Epithelial cell of esophagus (primary cell): ENCODE results near the gene HRCT1.
"Not testable (repeated sequence)": the region's sequence is repeated elsewhere in the genome, so short reads cannot be mapped to it uniquely, and the experiment has no call there.

Experiments used
- DNase-seq: peaks from one replicate; pipeline ENCODE4 v3.0.0; 2010; ENCODE audit warnings: low read depth
- H3K4me3 ChIP-seq: 2 replicates; pipeline ENCODE4 v1.5.1; 2011; ENCODE audit warnings: mild to moderate bottlenecking, low read length, control low read depth
- TF ChIP-seq, protein P1 (sequence below): IDR thresholded peaks from 2 replicates; pipeline ENCODE4 v1.5.1; 2011; ENCODE audit warnings: low read depth, mild to moderate bottlenecking, low read length, control low read depth, inconsistent platforms; ENCODE audit not compliant: insufficient read depth; ENCODE audit errors: missing control alignments

The HRCT1 gene

DNA sequence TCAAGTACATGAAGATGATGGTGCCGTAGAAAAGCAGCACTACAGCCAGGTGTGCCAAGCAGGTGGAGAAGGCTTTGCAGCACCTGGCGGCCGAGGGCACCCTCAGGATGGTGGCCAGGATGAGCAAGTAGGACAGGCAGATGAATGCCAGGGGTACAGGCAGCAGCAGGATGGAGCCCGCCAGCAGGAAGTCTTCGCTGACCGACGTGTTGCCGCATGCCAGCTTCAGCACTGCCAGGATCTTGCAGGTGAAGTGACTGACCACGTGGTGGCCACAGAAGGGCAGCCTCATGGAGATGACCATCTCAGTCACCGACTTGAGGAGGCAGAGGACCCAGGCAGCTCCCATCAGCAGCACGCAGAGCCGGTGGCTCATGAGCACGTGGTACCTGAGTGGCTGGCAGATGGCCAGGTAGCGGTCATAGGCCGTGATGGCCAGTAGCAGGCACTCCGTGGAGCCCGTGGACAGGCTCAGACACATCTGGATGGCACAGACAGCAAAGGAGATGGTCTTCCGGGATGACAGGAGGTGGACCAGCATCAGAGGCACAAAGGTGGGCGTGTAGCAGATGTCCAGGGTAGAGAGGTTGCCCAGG is 36.3 kb upstream of the HRCT1 start:
- H3K4me3 ChIP-seq: no peak overlapping the region
- TF ChIP-seq, protein P1, sequence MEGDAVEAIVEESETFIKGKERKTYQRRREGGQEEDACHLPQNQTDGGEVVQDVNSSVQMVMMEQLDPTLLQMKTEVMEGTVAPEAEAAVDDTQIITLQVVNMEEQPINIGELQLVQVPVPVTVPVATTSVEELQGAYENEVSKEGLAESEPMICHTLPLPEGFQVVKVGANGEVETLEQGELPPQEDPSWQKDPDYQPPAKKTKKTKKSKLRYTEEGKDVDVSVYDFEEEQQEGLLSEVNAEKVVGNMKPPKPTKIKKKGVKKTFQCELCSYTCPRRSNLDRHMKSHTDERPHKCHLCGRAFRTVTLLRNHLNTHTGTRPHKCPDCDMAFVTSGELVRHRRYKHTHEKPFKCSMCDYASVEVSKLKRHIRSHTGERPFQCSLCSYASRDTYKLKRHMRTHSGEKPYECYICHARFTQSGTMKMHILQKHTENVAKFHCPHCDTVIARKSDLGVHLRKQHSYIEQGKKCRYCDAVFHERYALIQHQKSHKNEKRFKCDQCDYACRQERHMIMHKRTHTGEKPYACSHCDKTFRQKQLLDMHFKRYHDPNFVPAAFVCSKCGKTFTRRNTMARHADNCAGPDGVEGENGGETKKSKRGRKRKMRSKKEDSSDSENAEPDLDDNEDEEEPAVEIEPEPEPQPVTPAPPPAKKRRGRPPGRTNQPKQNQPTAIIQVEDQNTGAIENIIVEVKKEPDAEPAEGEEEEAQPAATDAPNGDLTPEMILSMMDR: no peak

DNA sequence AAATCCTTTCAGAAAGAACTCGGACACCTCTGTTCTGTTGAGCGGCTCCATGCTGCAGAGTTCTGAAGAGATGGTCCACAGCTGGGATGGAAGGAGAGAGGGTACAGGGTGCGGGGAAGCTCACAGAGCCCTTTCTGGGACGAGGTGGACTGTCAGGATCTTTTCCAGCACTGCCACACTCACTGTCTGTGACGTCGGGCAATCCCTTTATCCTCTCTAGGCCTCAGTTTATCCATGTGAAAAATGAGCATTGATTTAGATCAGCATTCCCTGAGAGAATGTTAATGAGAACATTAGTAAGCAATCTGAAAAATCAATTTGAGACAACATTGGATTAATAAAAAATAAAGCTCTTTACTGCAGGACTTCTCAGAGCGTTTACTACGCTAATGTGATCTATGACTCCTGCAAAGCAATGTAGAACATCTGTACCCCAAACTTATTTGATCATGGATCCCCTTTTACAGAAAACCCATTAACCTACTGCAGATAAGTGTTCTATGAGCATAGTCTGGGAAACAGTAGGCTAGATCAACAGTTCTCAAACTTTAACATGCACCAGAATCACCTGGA is 35.6 kb upstream of the HRCT1 start, which contains the start of gene OR13J1:
TSS of gene OR13J1 (minus strand) at position 51 of the 573 bp plus-strand sequence. CDS start at position 51, 0 bp downstream.
- TF ChIP-seq, protein P1: no peak
- DNase-seq: no peak
- no peak within 1 kb of the TSS for H3K4me3 ChIP-seq

More for the DNA sequence above, 36.3 kb upstream of the HRCT1 start:
- peak; percentile 49 for DNase-seq

GRCh38 chr9:35871545-35871944 is 34.5 kb upstream of the HRCT1 start:
- no peak overlapping the region for H3K4me3 ChIP-seq
- DNase-seq: peak; percentile 43
- TF ChIP-seq, protein P1: no peak

- TF ChIP-seq, protein P1: no peak
- DNase-seq: no peak
- H3K4me3 ChIP-seq: no peak overlapping the region
These were observed 33.5 kb upstream of the HRCT1 start for GRCh38 chr9:35872505-35872904.

- DNase-seq: peak; percentile 79
- H3K4me3 ChIP-seq: no peak overlapping the region
- TF ChIP-seq, protein P1: peak; percentile 100
These were observed 23.6 kb upstream of the HRCT1 start for GRCh38 chr9:35882263-35882848.

DNA sequence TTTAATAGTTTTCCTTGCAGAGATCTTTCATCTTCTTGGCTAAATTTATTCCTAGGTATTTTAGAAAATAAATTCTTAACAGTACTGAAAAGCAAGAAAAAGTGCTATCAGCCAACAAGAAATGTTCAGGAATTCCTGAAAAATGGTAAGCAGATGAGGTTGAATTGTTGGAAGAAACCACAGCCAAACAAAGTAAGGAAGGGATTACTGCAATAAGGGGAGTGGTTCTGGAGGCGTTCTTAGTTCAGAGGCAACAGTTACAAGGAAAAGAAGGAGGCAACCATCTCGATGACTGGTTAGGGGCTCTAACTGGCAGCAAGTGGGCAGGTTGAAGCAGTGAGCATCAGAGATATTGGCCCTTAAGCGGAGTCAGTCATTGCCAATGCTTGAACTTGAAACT is 23.0 kb upstream of the HRCT1 start:
- DNase-seq: peak; percentile 12
- no peak overlapping the region for H3K4me3 ChIP-seq
- TF ChIP-seq, protein P1: no peak

DNA sequence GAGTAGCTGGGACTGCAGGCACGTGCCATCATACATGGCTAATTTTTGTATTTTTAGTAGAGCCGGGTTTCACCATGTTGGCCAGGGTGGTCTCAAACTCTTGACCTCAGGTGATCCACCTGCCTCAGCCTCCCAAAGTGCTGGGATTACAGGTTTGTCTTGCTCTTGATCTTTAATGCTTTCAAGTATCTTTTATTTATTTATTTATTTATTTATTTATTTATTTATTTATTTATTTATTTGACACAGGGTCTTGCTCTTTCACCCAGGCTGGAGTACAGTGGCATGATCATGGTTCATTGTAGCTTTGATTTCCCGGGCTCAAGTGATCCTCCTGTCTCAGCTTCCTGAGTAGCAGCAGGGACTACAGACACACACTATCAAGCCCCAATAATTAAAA is 21.1 kb upstream of the HRCT1 start:
- not testable (repeated sequence) for DNase-seq

More for the DNA sequence above, 21.1 kb upstream of the HRCT1 start:
- not testable (repeated sequence) for H3K4me3 ChIP-seq
